Activated CD8-positive, alpha-beta memory T cell treated with anti-CD3 and anti-CD28 coated beads for 36 hours (primary cell): Measurements from ENCODE around the gene CCDC97. TPM values are rescaled to one million over a fixed set of nuclear protein-coding genes. Genes with fewer than 3 reads are reported as not detected.
"Not testable (repeated sequence)": the region's sequence is repeated elsewhere in the genome, so short reads cannot be mapped to it uniquely, and the experiment has no call there.

ENCODE experiments used
- CTCF ChIA-PET: fragments of 350-600 bp; sonication (Branson Sonifier 250); formaldehyde crosslinking; loops from one replicate; lab custom pipeline; 2021; ENCODE audit warnings: antibody characterized with exemption; lab: Charles Lee
- POLR2A ChIA-PET: fragments of 350-600 bp; sonication (Branson Sonifier 250); formaldehyde crosslinking; loops from one replicate; lab custom pipeline; 2021; ENCODE audit warnings: antibody characterized with exemption; lab: Charles Lee
- total RNA-seq, 2 experiments: library from RNA; stranded (reverse); gene quantifications; one replicate each; pipeline ENCODE4 v1.2.3, GENCODE V29; 2021

CCDC97 gene
- total RNA-seq, 2 experiments from 2014 or later: 22.9 to 25.1 TPM

DNA sequence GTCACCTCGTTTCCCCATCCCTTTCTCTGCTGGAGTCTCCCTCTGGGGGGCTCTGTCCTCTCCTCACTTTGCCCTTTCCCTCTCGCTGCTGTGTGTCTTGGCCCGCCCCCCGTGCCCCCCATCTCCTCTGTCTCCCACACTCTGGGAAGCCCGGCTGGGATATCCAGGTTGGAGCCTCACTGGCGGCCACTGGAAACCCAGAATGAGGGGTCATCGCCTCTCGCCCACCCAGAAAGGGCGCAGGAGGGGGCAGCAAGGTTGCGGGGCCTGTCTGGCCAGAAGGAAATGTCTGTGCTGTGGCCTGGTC lies 15.6 kb downstream of the CCDC97 start:
- ChIA-PET CTCF (interaction anchor here (1.1 to 1.3 kb wide), 2 partner anchors 17 to 27 kb away, joined by 5 to 6 read pairs; no protein-coding TSS in a partner anchor), POLR2A (interaction anchor here (0.6 to 3.9 kb wide), 2 partner anchors 13 to 27 kb away, joined by 4 to 29 read pairs; no protein-coding TSS in a partner anchor)

GRCh38 chr19:41325947-41326706 lies 16.2 kb downstream of the CCDC97 start:
- POLR2A ChIA-PET: interaction anchor here (0.5 to 3.9 kb wide), 2 partner anchors 15 to 26 kb away, joined by 6 to 29 read pairs; no protein-coding TSS in a partner anchor
- CTCF ChIA-PET: interaction anchor here (1.3 to 3.4 kb wide), 3 partner anchors 17 to 26 kb away, joined by 6 to 22 read pairs (median 11); partner anchors contain the start of gene CCDC97

DNA sequence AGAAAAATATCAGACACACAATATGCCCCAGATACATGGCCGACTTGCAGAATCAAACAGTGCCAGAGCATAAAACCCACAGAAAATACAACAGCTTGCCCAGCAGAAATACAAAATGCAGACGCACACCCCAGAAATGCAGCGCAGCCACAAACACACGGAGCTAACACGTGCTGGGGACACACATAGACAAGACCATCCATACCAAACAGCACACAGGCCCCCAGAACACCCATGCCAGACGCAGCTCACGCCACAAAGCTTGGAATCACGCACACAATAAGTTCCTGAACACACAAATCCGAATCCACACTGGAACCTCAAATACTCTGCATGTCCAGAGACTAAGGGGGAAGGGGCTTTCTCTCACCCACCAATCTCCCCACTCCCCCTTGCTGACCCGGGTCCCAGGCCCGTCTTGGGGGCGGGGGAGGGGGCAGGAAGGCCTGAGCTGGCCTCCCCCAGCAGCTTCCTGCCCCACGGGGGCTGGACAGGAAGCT lies 17.2 kb downstream of the CCDC97 start:
- ChIA-PET POLR2A (interaction anchor here (0.5 to 3.9 kb wide), 9 partner anchors 10 to 1191 kb away, joined by 3 to 29 read pairs (median 6); partner anchors contain the start of genes B9D2 and HNRNPUL1), CTCF (interaction anchor here (1.1 to 3.4 kb wide), 4 partner anchors 18 to 123 kb away, joined by 4 to 22 read pairs (median 8); partner anchors contain the start of gene CCDC97)

DNA sequence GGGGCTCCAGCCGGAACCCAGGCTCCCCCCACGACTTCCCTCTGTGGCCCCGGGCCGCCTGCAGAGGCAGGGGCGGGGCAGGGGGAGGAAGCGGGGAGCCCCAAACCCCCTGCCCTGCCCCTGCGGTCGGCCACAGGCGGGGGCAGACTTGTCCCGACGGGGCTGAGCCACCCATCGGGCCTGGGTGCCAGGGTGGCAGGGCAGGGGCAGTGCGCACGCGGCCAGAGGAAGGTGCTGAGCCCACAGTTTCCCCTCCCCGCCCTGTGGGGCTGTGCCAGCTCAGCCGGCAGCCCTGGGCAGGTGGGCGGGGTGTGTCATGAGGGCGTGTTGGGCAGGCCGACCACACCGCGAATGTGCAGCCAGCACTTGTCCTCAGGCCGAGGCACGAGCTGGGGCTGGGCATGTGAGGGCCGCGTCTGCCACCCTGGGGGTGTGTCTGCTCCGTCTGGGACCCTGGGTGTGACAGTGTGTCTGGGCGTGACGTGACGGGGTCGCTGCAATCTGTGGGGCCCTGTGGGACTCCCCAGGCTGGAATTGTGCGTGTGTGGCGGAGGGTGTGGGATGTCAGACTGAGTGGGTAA lies 17.7 kb downstream of the CCDC97 start:
- ChIA-PET CTCF (interaction anchor here (1.1 to 3.4 kb wide), 4 partner anchors 19 to 123 kb away, joined by 4 to 22 read pairs (median 8); partner anchors contain the start of gene CCDC97), POLR2A (interaction anchor here (0.5 to 3.9 kb wide), 9 partner anchors 10 to 1190 kb away, joined by 3 to 29 read pairs (median 4); partner anchors contain the start of genes B9D2 and HNRNPUL1)

GRCh38 chr19:41328157-41328841 lies 18.3 kb downstream of the CCDC97 start:
- ChIA-PET POLR2A (interaction anchor here (0.7 to 3.9 kb wide), 9 partner anchors 15 to 66 kb away, joined by 3 to 29 read pairs (median 4); partner anchors contain the start of genes B9D2 and HNRNPUL1), CTCF (interaction anchor here (0.5 to 3.4 kb wide), 5 partner anchors 19 to 840 kb away, joined by 3 to 22 read pairs (median 5); partner anchors contain the start of gene CCDC97)

GRCh38 chr19:41328842-41329225 lies 18.9 kb downstream of the CCDC97 start:
- ChIA-PET CTCF (interaction anchor here (0.5 to 3.4 kb wide), 5 partner anchors 19 to 1137 kb away, joined by 3 to 22 read pairs (median 3); no protein-coding TSS in a partner anchor), POLR2A (interaction anchor here (0.7 to 3.9 kb wide), 7 partner anchors 14 to 65 kb away, joined by 3 to 29 read pairs (median 3); no protein-coding TSS in a partner anchor)

- POLR2A ChIA-PET: interaction anchor here (0.6 kb wide), 2 partner anchors 16 to 28 kb away, joined by 3 to 7 read pairs; no protein-coding TSS in a partner anchor
- CTCF ChIA-PET: no interaction called here
These were observed 20.5 kb downstream of the CCDC97 start for GRCh38 chr19:41330481-41330880.

DNA sequence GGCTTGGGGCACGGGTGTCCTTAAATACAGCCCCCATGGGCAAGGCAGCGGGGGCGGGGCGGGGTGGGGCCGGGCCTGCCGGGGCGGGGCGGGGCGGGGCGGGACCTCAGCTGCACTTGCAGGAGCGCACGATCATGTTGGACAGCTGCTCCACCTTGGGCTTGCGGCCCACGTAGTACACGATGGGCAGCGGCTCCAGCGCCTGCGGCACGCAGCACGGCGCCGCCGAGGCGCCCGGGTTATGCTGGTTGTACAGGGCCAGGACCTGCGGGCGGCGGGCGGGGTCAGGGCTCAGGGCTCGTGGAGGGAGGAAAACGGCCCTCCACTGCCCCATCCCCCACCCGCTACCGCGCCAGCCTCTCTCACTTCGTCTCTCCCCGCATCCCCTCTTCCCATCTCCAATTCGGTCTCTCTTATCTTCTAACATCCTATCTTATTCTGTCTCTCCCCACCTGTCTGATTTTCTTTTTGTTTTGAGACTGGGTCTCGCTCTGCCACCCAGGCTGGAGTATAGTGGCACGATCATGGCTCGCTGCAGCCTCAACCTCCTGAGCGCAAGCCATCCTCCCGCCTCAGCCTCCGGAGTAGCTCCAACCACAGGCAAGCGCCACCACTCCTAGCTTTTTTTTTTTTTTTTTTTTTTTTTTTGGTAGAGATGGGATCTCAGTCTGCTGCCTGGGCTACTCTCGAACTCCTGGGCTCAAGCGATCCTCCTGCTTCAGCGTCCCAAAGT lies 21.1 kb downstream of the CCDC97 start:
- ChIA-PET POLR2A (interaction anchor here (0.6 kb wide), 2 partner anchors 28 to 1813 kb away, joined by 3 to 4 read pairs; no protein-coding TSS in a partner anchor), CTCF (interaction anchor here (0.6 kb wide), 1 partner anchor 105 kb away, joined by 3 read pairs; no protein-coding TSS in a partner anchor)

DNA sequence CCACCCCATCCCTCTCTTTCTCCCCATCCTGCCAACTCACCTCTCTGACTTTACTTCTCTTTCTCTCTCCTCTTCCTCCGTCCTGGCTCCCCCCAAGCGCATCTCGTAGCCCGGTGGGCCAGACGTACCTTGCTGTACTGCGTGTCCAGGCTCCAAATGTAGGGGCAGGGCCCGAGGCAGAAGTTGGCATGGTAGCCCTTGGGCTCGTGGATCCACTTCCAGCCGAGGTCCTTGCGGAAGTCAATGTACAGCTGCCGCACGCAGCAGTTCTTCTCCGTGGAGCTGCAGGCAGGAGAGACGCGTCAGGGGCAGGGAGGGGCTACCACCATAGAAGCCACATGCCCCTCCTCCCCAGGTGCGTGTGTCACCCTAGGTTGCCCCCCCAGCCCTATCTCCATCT lies 22.0 kb downstream of the CCDC97 start:
- ChIA-PET POLR2A (no interaction called here), CTCF (no interaction called here)

DNA sequence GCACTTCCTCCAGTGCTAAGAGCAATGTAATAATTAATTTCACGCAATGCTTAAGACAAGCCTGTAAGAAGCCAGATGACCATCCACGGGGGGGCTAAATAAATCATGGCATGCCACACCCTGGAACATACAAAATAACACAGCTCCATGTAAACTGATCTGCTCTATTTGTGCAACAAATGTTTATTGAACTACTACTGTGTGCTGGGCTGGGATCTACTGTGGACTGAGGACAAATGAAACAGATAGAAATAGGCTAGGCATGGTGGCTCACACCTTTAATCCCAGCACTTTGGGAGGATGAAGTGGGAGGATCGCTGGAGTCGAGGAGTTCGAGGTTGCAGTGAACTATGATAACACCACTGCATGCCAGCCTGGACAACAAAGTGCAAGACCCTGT lies 22.5 kb downstream of the CCDC97 start:
- POLR2A ChIA-PET: no interaction called here
- CTCF ChIA-PET: interaction anchor here (0.6 kb wide), 1 partner anchor 16 kb away, joined by 3 read pairs; no protein-coding TSS in a partner anchor

DNA sequence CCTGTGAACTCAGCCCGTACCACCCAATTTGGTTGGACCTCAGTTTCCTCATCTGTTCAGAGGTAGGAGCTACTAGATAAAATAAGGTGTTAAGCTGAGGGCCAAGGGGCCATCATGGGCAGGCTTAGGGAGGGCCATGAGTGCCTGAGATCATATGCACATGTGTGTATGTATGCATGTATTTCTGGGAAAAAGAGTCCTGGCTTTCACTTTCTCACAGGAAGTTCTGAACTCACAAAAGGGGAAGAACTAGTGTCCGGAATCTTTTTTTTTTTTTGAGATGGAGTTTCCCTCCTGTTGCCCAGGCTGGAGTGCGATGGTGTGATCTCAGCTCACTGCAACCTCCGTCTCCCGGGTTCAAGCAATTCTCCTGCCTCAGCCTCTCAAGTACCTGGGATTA lies 24.8 kb downstream of the CCDC97 start:
- POLR2A ChIA-PET: interaction anchor here (1.8 kb wide), 1 partner anchor 17 kb away, joined by 6 read pairs; no protein-coding TSS in a partner anchor
- CTCF ChIA-PET: interaction anchor here (0.9 kb wide), 1 partner anchor 236 kb away, joined by 3 read pairs; no protein-coding TSS in a partner anchor

DNA sequence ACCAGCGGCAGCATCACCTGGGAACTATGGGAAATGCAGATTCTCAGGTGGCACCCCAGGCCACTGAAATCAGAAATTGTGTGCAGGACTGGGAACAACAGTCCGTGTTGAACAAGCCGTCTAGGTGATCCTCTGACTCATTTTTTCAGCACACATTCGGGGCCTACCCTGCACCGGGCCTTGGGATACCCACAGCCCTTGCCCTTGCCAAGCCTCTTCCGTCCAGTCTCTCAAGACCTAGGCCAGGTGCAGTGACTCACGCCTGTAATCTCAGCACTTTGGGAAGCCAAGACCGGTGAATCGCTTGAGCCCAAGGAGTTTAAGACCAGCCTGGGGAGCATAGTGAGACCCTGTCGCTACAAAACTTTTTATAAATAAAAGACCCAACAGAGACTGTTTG lies 25.5 kb downstream of the CCDC97 start:
- ChIA-PET POLR2A (interaction anchor here (1.8 kb wide), 1 partner anchor 16 kb away, joined by 6 read pairs; no protein-coding TSS in a partner anchor), CTCF (no interaction called here)

DNA sequence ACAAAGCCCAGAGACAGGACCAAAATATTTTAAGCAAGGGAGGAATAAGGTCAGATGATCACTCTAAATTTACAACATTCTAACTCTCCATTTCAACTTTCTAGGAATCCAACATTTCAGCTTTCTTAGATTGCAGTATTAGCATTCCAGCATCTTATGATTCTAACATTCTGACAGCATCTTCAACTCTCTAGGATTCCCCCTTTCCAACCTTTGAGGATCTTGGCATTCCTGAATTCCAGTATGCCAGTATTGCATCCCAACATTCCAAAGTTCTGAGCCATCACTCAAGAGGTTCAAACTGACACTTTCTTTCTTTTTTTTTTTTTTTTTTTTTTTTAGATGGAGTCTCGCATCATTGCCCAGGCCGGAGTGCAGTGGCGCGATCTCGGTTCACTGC lies 30.0 kb downstream of the CCDC97 start:
- POLR2A ChIA-PET: no interaction called here
- CTCF ChIA-PET: no interaction called here

DNA sequence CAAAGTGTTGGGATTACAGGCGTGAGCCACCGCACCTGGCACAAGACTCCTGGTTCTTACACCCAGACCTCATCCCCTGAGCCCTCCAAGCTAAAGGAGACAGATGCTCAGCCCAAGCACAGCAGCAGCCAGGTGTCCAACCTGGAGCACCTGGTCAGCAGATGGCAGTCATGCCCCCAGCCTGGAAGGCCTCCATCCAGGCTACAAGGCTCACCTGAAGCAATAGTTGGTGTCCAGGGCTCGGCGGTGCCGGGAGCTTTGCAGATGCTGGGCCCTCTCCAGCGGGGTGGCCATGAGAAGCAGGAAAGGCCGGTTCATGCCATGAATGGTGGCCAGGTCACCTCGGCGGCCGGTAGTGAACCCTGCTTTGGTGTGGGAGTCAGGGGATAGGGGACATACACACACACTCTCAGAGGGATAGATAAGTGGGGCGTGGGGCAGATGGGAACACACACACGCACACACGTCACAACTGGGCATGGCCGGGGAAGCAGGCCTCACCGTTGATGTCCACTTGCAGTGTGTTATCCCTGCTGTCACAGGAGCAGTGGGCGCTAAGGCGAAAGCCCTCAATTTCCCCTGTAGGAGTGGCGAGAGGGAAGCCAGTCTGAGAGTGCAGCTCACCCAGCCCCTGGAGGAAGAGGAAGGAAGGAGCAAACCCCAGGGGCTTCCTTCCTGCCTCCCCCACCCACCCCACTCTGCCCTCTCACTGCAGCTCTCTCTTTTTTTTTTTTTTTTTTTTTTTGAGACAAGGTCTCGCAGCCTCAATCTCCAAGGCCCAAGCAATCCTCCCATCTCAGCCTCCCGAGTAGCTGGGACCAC lies 31.9 kb downstream of the CCDC97 start:
- ChIA-PET CTCF (interaction anchor here (0.7 to 1.2 kb wide), 4 partner anchors 11 to 520 kb away, joined by 3 read pairs; no protein-coding TSS in a partner anchor), POLR2A (interaction anchor here (0.6 kb wide), 1 partner anchor 12 kb away, joined by 4 read pairs; no protein-coding TSS in a partner anchor)

- POLR2A ChIA-PET: no interaction called here
- CTCF ChIA-PET: interaction anchor here (0.7 kb wide), 1 partner anchor 17 kb away, joined by 3 read pairs; no protein-coding TSS in a partner anchor
These were observed 34.2 kb downstream of the CCDC97 start for GRCh38 chr19:41344162-41344561.

GRCh38 chr19:41346916-41347315 lies 36.9 kb downstream of the CCDC97 start:
- POLR2A ChIA-PET: interaction anchor here (0.6 kb wide), 1 partner anchor 11 kb away, joined by 7 read pairs; no protein-coding TSS in a partner anchor
- CTCF ChIA-PET: not testable (repeated sequence)
